M059J (cell line): ENCODE data around the gene TPPP3. TPM values are rescaled to one million over a fixed set of nuclear protein-coding genes. Genes with fewer than 3 reads are reported as not detected.

Experiments used
- DNase-seq: peaks from one replicate; pipeline ENCODE4 v3.0.0-alpha.2; 2012; ENCODE audit warnings: low read depth
- total RNA-seq: library from RNA; depleted of rRNA; stranded (reverse); fragments of >200 nt; shearing (Covaris generic); gene quantifications from 2 replicates; pipeline ENCODE4 v1.2.3, GENCODE V29; 2014; rRNA removed

The TPPP3 gene
- 0.47 and 0.69 TPM in 2 replicates for total RNA-seq

GRCh38 chr16:67393111-67393787, at the start of gene TPPP3:
TPPP3 (minus strand) TSS chr16:67393498; CDS start chr16:67391111, 2,387 bp downstream.
- peak; percentile 77 for DNase-seq

GRCh38 chr16:67442581-67443255, 49.4 kb upstream of the TPPP3 start:
- no peak for DNase-seq

GRCh38 chr16:67441907-67442306, 48.6 kb upstream of the TPPP3 start:
- DNase-seq: no peak

- no peak for DNase-seq
Observed at GRCh38 chr16:67441271-67441753, 48.0 kb upstream of the TPPP3 start.

- DNase-seq: no peak
Observed at GRCh38 chr16:67438824-67439393, 45.6 kb upstream of the TPPP3 start.

- DNase-seq: no peak
Observed at GRCh38 chr16:67438098-67438791, 44.9 kb upstream of the TPPP3 start.

GRCh38 chr16:67437513-67437912, 44.2 kb upstream of the TPPP3 start:
- DNase-seq: no peak

- DNase-seq: no peak
Observed at GRCh38 chr16:67436640-67437193, 43.4 kb upstream of the TPPP3 start.

GRCh38 chr16:67435758-67436164, 42.5 kb upstream of the TPPP3 start:
- DNase-seq: no peak

GRCh38 chr16:67433131-67433719, 39.9 kb upstream of the TPPP3 start:
- DNase-seq: no peak

- no peak for DNase-seq
Observed at GRCh38 chr16:67432506-67432890, 39.2 kb upstream of the TPPP3 start.

GRCh38 chr16:67431775-67432505, 38.6 kb upstream of the TPPP3 start:
- DNase-seq: no peak

- peak; percentile 71 for DNase-seq
Observed at GRCh38 chr16:67430977-67431774, 37.9 kb upstream of the TPPP3 start, which contains the start of gene HSD11B2. HSD11B2 (plus strand) TSS chr16:67431121; CDS start chr16:67431249, 128 bp downstream.

GRCh38 chr16:67430504-67430976, 37.2 kb upstream of the TPPP3 start:
- no peak for DNase-seq

- DNase-seq: no peak
Observed at GRCh38 chr16:67429799-67430503, 36.7 kb upstream of the TPPP3 start.

GRCh38 chr16:67429053-67429798, 35.9 kb upstream of the TPPP3 start:
- no peak for DNase-seq

GRCh38 chr16:67428146-67428731, 34.9 kb upstream of the TPPP3 start:
- DNase-seq: peak; percentile 71

- no peak for DNase-seq
Observed at GRCh38 chr16:67426950-67427349, 33.7 kb upstream of the TPPP3 start.
